A549 (cell line): ENCODE results near the gene CNTN4.

ENCODE experiments used
- CBX2 ChIP-seq: fragments of 200-600 bp; sonication (generic); IDR thresholded peaks from 2 replicates; pipeline ENCODE4 v1.6.1; 2016; ENCODE audit warnings: low read depth, mild to moderate bottlenecking, borderline replicate concordance
- CTCF ChIP-seq: fragments of >200 bp; sonication (Bioruptor Twin); formaldehyde crosslinking; IDR thresholded peaks from 3 replicates; pipeline ENCODE4 v1.5.1; 2016
- POLR2A ChIP-seq: IDR thresholded peaks from 2 replicates; pipeline ENCODE4 v1.6.1; 2012; ENCODE audit warnings: mild to moderate bottlenecking, low read length
- RCOR1 ChIP-seq: fragments of 150-350 bp; IDR thresholded peaks from 2 replicates; pipeline ENCODE4 v1.6.1; 2014; ENCODE audit warnings: antibody characterized with exemption, low read length, low read depth
- REST ChIP-seq: fragments of 200-600 bp; sonication (generic); IDR thresholded peaks from 2 replicates; pipeline ENCODE4 v1.6.1; 2016; ENCODE audit warnings: antibody characterized with exemption, mild to moderate bottlenecking, moderate library complexity
- RFX5 ChIP-seq: fragments of 450-650 bp; IDR thresholded peaks from 2 replicates; pipeline ENCODE4 v1.7.1; 2014; ENCODE audit warnings: antibody characterized with exemption, mild to moderate bottlenecking, moderate library complexity

- TF ChIP-seq CTCF (no peak), REST (no peak), POLR2A (no peak), RCOR1 (no peak), CBX2 (no peak), RFX5 (no peak)
These were observed 456.0 kb downstream of the CNTN4 start for GRCh38 chr3:2554656-2555055.
